MCF 10A (cell line): ENCODE results near the gene LRR1. TPM values are rescaled to one million over a fixed set of nuclear protein-coding genes. Genes with fewer than 3 reads are reported as not detected.

Experiments
- BruUV-seq: library from RNA; stranded (reverse); fragments of 400-500 nt; replicated peaks from 2 replicates; lab custom pipeline; 2021; lab: Mats Ljungman, UMichigan
- CTCF ChIA-PET: fragments of 300-600 bp; sonication (Branson Sonifier 250); formaldehyde crosslinking; extraction: SDS; loops from one replicate; lab custom pipeline; 2021; ENCODE audit warnings: antibody characterized with exemption, inconsistent platforms; lab: Yijun Ruan, JAX
- POLR2A ChIA-PET: fragments of 300-600, 350-650 bp; sonication (Branson Sonifier 250); formaldehyde crosslinking; extraction: SDS; loops from one replicate; lab custom pipeline; 2020; ENCODE audit warnings: antibody characterized with exemption, inconsistent platforms; lab: Yijun Ruan, JAX
- DNase-seq: peaks from one replicate; pipeline ENCODE4 v3.0.0-alpha.2; 2018; ENCODE audit not compliant: unreplicated experiment
- H3K27ac Mint-ChIP-seq: one replicate; pipeline ENCODE4 v1.8.0; 2022; ENCODE audit warnings: mild to moderate bottlenecking, low read depth, mixed read lengths; ENCODE audit not compliant: unreplicated experiment
- H3K27me3 Mint-ChIP-seq: one replicate; pipeline ENCODE4 v1.8.0; 2022; ENCODE audit warnings: mixed read lengths; ENCODE audit not compliant: insufficient read depth, unreplicated experiment
- H3K36me3 Mint-ChIP-seq: one replicate; pipeline ENCODE4 v1.8.0; 2022; ENCODE audit warnings: mild to moderate bottlenecking, moderate library complexity, mixed read lengths; ENCODE audit not compliant: insufficient read depth, unreplicated experiment
- H3K4me1 Mint-ChIP-seq: one replicate; pipeline ENCODE4 v1.8.0; 2022; ENCODE audit warnings: mixed read lengths; ENCODE audit not compliant: insufficient read depth, unreplicated experiment
- H3K4me3 Mint-ChIP-seq: one replicate; pipeline ENCODE4 v1.8.0; 2022; ENCODE audit warnings: mild to moderate bottlenecking, moderate library complexity, mixed read lengths; ENCODE audit not compliant: unreplicated experiment
- H3K9me3 Mint-ChIP-seq: one replicate; pipeline ENCODE4 v1.8.0; 2022; ENCODE audit warnings: mixed read lengths; ENCODE audit not compliant: unreplicated experiment
- intact Hi-C: fragments of 100-400 bp; cut with micrococcal nuclease; formaldehyde crosslinking; loops from 2 replicates; pipeline ENCODE4 v1.14.1; 2022
- total RNA-seq: library from RNA; stranded (reverse); gene quantifications from 2 replicates; pipeline ENCODE4 v1.2.3, GENCODE V29; 2022
- TF ChIP-seq, protein P1 (sequence below): fragments of 200-600 bp; IDR thresholded peaks from one replicate; pipeline ENCODE4 v1.8.0; 2022; ENCODE audit warnings: antibody characterized with exemption, mild to moderate bottlenecking; ENCODE audit not compliant: unreplicated experiment

LRR1 gene
- total RNA-seq, 1 experiment from 2014 or later = 19.8 TPM

- Mint-ChIP-seq H3K27ac (no peak overlapping the region), H3K9me3 (no peaks in the 10 kb centered on the region), H3K36me3 (peaks cover 44% of the 10 kb centered on the region), H3K27me3 (no peaks in the 10 kb centered on the region), H3K4me1 (peaks cover 19% of the 10 kb centered on the region), H3K4me3 (peak overlapping the region; percentile 95)
- BruUV-seq = no TSS peak
- CTCF ChIA-PET = interaction anchor here (0.5 to 0.6 kb wide), 2 partner anchors 31 to 131 kb away, joined by 4 read pairs; partner anchors contain the start of gene KLHDC2
- intact Hi-C loops = no loop called here
- DNase-seq = no peak
- POLR2A ChIA-PET = interaction anchor here (0.6 to 9.1 kb wide), 6 partner anchors 14 to 174 kb away, joined by 3 to 280 read pairs (median 4); partner anchors contain the start of genes KLHDC2, MGAT2, RPL36AL and RPS29
- TF ChIP-seq, protein P1, sequence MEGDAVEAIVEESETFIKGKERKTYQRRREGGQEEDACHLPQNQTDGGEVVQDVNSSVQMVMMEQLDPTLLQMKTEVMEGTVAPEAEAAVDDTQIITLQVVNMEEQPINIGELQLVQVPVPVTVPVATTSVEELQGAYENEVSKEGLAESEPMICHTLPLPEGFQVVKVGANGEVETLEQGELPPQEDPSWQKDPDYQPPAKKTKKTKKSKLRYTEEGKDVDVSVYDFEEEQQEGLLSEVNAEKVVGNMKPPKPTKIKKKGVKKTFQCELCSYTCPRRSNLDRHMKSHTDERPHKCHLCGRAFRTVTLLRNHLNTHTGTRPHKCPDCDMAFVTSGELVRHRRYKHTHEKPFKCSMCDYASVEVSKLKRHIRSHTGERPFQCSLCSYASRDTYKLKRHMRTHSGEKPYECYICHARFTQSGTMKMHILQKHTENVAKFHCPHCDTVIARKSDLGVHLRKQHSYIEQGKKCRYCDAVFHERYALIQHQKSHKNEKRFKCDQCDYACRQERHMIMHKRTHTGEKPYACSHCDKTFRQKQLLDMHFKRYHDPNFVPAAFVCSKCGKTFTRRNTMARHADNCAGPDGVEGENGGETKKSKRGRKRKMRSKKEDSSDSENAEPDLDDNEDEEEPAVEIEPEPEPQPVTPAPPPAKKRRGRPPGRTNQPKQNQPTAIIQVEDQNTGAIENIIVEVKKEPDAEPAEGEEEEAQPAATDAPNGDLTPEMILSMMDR = no peak
Observed at GRCh38 chr14:49636866-49637265, 38.1 kb downstream of the LRR1 start.

- TF ChIP-seq, protein P1 = no peak
- no TSS peak for BruUV-seq
- Mint-ChIP-seq H3K4me1 (peaks cover 26% of the 10 kb centered on the region), H3K36me3 (peaks cover 44% of the 10 kb centered on the region), H3K9me3 (no peaks in the 10 kb centered on the region), H3K4me3 (peak overlapping the region; percentile 95), H3K27ac (no peak overlapping the region), H3K27me3 (no peaks in the 10 kb centered on the region)
- ChIA-PET CTCF (interaction anchor here (0.5 to 1.2 kb wide), 5 partner anchors 14 to 680 kb away, joined by 3 to 7 read pairs (median 3); no protein-coding TSS in a partner anchor), POLR2A (interaction anchor here (0.6 to 9.1 kb wide), 6 partner anchors 9 to 132 kb away, joined by 3 to 280 read pairs (median 4); partner anchors contain the start of genes KLHDC2, MGAT2 and RPL36AL)
- intact Hi-C loops = no loop called here
- no peak for DNase-seq
Observed at GRCh38 chr14:49637534-49638078, 38.9 kb downstream of the LRR1 start.

GRCh38 chr14:49640540-49641417 is 42.0 kb downstream of the LRR1 start:
- BruUV-seq = no TSS peak
- POLR2A ChIA-PET = interaction anchor here (0.6 to 1.2 kb wide), 3 partner anchors 21 to 126 kb away, joined by 3 read pairs; partner anchors contain the start of genes RPL36AL and RPS29
- Mint-ChIP-seq H3K9me3 (no peaks in the 10 kb centered on the region), H3K4me1 (peaks cover 27% of the 10 kb centered on the region), H3K36me3 (peaks cover 46% of the 10 kb centered on the region), H3K4me3 (no peak overlapping the region), H3K27me3 (no peaks in the 10 kb centered on the region), H3K27ac (no peak overlapping the region)
- no peak for DNase-seq
- intact Hi-C loops = no loop called here
- CTCF ChIA-PET = interaction anchor here (0.6 to 1.3 kb wide), 2 partner anchors 19 to 129 kb away, joined by 3 to 4 read pairs; no protein-coding TSS in a partner anchor
- TF ChIP-seq, protein P1 = no peak
